Measurements from ENCODE around the gene EGF.

- TF ChIP-seq POLR2A (IDR thresholded peaks at IDR 0.05; ENCODE audit: low read length) (no peak), GATA1 (IDR thresholded peaks at IDR 0.05; ENCODE audit: low read depth, low read length) (no peak)
These were observed 8.7 kb downstream of the EGF start for GRCh38 chr4:109921384-109921808.

All from erythroblast (primary cell).